Hematopoietic multipotent progenitor cell treated with erythropoietin and hydrocortisone succinate and interleukin-3 and kit ligand, for 8 days (in vitro differentiated cells): ENCODE data around the gene KRT9.

Experiments used
- DNase-seq: peaks from one replicate; pipeline ENCODE4 v3.0.0-alpha.2; 2015

The KRT9 gene

GRCh38 chr17:41523225-41523593 lies 48.6 kb downstream of the KRT9 start:
- DNase-seq: no peak

- no peak for DNase-seq
Measured at GRCh38 chr17:41522301-41523224, 49.3 kb downstream of the KRT9 start.

DNA sequence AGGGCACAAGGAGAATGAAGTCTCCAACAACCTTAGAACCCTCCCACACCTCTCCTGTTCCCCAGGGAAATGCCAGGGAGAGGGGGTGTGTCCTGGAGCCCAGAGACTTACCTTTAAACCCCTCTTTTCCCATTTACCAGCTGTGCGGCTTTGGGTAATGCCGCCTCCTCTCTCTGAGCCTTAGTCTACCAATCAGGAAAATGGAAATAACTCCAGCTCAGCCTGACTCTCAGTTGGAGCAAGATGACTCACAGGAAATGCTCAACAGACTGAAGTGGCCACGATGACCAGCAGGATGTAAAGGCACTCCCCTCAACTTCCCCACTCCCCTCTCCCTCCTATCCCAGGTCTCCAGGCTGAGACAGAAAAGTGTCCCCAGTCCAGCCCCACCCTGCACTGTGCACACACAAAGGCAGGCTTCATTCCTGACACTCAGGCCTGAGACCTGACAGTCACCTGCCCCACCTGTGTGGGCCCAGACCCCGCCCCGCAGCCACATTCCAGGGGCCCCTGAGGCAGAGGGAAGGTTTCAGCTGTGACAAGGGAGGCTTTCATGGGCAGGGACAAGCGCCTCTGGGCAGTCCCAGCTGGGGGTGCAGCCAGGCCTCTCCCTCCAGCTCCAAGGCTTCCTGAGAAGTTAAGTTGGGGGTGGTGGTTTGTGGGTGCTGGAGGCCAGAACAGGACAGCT lies 50.1 kb downstream of the KRT9 start:
- peak; percentile 12 for DNase-seq

- peak; percentile 72 for DNase-seq
Measured at GRCh38 chr17:41520821-41521521, 50.9 kb downstream of the KRT9 start.

DNA sequence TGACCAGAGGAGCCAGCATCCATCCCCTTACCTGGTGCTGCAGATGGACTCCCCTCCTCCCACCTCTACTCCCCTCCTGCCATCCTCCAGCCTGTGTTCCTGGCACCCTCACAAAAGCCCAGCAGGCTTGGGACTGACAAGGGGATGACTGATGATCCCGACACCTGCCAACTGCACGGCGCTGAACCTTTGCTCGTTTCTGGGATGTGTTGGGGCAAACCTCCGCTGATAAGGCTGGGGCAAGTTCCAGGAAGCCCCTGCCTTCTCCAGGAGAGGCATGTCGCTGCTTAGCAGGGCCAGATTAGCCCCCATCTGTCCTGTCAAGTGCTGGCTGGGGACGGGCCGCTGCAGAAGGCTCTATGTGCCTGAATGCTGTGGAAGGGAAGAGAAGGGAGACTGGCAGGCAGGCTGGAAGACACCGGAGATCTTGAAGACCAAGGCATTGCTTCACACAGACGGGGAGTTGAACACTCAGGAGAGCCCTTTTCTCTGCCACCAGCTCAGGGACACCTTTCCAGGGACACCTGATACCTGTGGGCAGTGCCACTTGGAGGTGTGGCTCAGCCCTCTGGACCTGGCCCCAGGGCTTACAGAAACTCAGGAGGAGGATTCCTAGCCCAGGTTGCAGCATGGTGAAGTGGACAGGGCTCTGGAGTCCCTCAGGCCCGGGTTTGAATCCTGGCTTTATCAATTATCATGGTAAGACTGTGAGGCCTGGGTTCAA lies 52.2 kb downstream of the KRT9 start:
- peak; percentile 34 for DNase-seq

DNA sequence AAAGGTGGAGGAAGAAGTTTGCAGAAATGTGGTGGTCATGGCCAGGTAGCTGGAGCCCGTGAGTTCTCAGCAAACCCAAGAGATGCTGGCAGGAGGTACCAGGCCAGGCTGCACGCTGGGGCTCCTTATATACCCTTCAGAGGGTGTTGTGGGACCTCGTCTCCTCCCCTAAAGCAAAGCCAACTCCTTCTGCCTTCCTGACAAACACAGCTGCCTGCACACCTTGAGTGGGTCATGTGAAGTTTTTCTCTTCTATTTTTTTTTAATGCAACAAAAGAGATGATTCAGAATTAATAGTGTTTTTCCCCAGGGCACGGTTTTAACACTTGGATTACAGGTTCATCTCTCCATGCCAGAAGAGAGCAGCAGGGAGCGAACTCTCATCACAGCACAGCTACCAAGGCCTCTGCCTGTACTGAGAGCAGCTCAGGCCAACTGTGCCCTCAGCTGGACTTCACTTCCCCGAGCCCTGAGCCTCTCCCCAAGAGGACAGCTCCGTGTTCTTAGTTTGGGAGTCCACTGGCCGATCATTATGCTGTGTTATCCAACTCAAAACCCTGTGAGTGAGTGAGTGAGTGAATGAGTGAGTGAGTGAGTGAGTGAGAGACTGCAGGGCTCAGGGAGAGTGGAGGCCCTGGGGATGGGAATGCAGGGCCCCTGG lies 52.9 kb downstream of the KRT9 start, which contains the start of gene KRT15:
TSS of gene KRT15 (minus strand) at position 102 of the 661 bp plus-strand sequence. CDS start at position 39, 63 bp downstream.
- no peak for DNase-seq

GRCh38 chr17:41518031-41518430 lies 53.8 kb downstream of the KRT9 start:
- DNase-seq: no peak

DNA sequence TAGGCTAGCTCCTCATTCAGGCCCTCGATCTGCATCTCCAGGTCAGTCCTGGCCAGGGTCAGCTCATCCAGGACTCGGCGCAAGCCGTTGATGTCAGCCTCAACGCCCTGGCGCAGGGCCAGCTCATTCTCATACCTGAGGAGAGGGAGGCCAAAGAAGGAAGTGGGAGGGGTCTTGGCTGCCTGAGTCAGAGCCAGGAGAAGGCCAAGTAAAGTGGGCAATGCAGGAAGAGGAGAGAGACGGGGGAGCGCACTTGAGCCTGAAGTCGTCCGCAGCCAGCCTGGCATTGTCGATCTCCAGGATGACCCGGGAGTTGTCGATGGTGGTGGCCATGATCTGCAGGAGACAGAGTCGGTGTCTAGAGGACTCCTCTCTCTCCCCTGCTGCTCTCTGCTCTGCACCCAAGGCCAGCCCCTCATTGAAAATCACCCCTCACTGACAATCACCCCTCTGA lies 55.0 kb downstream of the KRT9 start:
- no peak for DNase-seq

- no peak for DNase-seq
Measured at GRCh38 chr17:41516147-41516829, 55.6 kb downstream of the KRT9 start.
